Measurements from ENCODE around the gene CHCHD6. TPM values are rescaled to one million over a fixed set of nuclear protein-coding genes. Genes with fewer than 3 reads are reported as not detected.

CHCHD6 gene
- total and polyA plus RNA-seq, 2 donors: 10.5 to 14.2 TPM

DNA sequence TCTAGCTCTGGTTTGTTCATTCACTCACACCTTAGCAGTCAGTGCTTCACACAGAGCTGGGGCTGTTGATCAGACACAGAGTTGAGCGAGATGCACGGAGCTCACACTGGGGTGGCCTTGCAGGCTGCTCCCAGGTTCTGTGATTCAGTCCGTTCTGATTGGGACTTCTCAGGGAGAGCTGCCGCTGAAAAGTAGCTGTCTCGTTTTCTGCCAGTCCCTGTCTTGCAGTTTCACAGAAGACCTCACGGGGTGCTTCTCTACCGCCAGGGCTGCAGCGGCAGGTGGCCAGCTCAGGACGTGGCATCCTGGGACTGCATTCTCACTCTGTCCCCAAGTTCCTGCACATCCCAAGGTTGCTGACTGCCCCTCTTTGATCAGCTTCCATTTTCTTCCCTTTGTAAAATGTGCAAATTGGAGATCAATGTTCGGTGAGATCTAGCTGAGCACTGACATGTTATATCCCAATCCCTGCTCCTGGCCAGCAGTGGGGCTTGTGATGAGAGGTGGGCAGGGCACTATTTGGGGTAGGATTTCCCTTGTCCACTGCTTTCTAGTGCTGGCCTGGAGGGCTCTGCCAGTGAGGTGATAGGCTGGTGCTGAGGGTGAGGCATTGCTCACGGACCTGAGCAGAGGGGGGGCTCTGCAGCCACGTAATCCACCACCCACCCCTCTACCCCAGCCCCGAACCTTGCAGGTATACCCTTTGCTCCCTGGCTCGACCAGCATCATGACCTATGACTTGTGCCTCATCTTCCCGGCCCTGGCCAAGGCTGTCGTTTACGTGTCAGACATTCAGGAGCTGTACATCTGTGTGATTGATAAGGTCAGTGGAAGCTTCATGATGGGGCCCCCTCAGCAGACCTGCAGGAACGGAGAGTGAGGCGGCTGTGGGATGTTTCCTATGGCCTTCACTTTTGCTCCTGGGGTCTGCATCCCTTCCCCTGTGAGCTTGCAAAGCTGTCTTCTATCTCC is 43.8 kb upstream of the CHCHD6 start:
- WGBS: 87% methylated on average over 19 of the region's 19 CpGs
- no peak overlapping the region for H3K4me3 ChIP-seq (ENCODE audit: low read length in 2 of 2)
- H3K27ac ChIP-seq (ENCODE audit: low read depth in 1 of 2, low read length in 1 of 2): no peak overlapping the region
- peaks cover 0 to 13% of the 10 kb centered on the region in 2 donors for H3K4me1 ChIP-seq (ENCODE audit: control insufficient read depth in 2 of 2, insufficient read depth in 2 of 2, low read length in 2 of 2)
- no peaks in the 10 kb centered on the region for H3K36me3 ChIP-seq (ENCODE audit: control insufficient read depth in 2 of 2, insufficient read depth in 2 of 2, low read length in 1 of 2)
- peaks cover 0 to 26% of the 10 kb centered on the region in 2 donors for H3K9me3 ChIP-seq (ENCODE audit: control insufficient read depth in 2 of 2, insufficient read depth in 1 of 2, low read length in 1 of 2)
- no peaks in the 10 kb centered on the region for H3K27me3 ChIP-seq (ENCODE audit: control insufficient read depth in 2 of 2, insufficient read depth in 1 of 2, low read length in 1 of 2)
- no peak for DNase-seq (ENCODE audit: low read depth in 6 of 9, low spot score in 9 of 9)

DNA sequence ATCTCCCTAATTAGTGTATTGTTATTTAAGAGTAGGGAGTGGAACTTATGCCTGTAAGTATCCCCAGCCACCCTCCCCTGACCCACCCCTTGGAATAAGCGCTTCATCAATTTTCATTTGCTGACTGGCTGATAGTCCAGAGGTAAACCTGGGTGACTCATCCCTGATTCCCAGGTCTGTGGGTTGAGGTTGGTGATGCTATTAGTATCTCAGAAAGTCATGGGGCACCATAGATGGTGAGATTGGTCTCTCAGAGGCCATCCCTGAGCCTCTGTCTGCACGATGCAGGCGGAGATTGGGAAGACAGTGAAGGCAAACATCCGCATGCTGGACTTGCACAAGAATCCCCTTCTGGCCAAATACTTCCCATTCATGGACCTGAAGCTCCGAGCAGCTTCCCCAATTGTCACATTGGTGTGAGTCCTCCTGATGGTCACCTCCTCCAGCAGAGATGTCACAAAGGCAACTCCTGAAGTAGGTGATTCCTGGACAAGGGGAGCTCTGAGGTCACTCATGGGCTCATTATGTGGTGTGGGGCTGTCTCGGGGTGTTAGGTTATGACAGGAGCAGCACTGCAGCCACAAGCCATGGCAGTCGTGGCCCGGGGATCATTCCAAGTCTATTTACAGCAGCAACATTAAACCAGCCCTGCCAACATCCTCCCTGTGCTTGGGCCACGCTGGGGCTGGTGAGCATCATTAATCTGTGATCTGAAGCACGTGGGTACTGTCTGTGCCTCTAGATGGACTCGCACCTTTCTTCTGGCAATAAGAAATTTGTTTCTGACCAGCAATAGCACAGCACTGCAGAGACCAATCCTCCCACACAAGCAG is 42.3 kb upstream of the CHCHD6 start:
- WGBS: 94% methylated on average over 11 of the region's 11 CpGs
- Histone ChIP-seq H3K36me3 (ENCODE audit: control insufficient read depth in 2 of 2, insufficient read depth in 2 of 2, low read length in 1 of 2) (no peaks in the 10 kb centered on the region), H3K27ac (ENCODE audit: low read depth in 1 of 2, low read length in 1 of 2) (no peak overlapping the region), H3K4me3 (ENCODE audit: low read length in 2 of 2) (no peak overlapping the region), H3K4me1 (ENCODE audit: control insufficient read depth in 2 of 2, insufficient read depth in 2 of 2, low read length in 2 of 2) (peaks cover 0 to under 1% of the 10 kb centered on the region in 2 donors), H3K9me3 (ENCODE audit: control insufficient read depth in 2 of 2, insufficient read depth in 1 of 2, low read length in 1 of 2) (peaks cover 0 to 26% of the 10 kb centered on the region in 2 donors), H3K27me3 (ENCODE audit: control insufficient read depth in 2 of 2, insufficient read depth in 1 of 2, low read length in 1 of 2) (no peaks in the 10 kb centered on the region)
- DNase-seq (ENCODE audit: low read depth in 6 of 9, low spot score in 9 of 9): no peak

DNA sequence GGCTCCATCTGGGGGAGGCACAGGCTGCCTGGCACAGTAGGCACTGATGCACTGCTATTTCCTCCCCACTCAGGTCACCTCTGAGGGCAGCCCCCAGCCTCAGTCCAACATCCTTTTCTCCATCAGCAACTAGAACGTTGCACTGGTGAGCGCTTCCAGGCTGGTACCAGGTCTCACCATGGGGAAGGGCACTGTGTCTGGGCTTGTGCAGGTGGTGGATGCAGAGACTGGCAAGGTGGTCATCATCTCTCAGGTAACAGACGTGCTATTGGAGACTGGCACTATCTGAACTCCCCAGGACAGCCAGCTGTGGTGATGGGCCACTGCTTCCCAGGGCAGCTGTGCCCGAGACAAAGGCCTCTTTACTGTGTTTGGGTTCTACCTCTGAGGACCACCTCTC is 40.8 kb upstream of the CHCHD6 start:
- H3K27me3 ChIP-seq (ENCODE audit: control insufficient read depth in 2 of 2, insufficient read depth in 1 of 2, low read length in 1 of 2): no peaks in the 10 kb centered on the region
- H3K36me3 ChIP-seq (ENCODE audit: control insufficient read depth in 2 of 2, insufficient read depth in 2 of 2, low read length in 1 of 2): no peaks in the 10 kb centered on the region
- no peak overlapping the region for H3K27ac ChIP-seq (ENCODE audit: low read depth in 1 of 2, low read length in 1 of 2)
- H3K4me1 ChIP-seq (ENCODE audit: control insufficient read depth in 2 of 2, insufficient read depth in 2 of 2, low read length in 2 of 2): no peaks in the 10 kb centered on the region
- no peak overlapping the region for H3K4me3 ChIP-seq (ENCODE audit: low read length in 2 of 2)
- peaks cover 0 to 21% of the 10 kb centered on the region in 2 donors for H3K9me3 ChIP-seq (ENCODE audit: control insufficient read depth in 2 of 2, insufficient read depth in 1 of 2, low read length in 1 of 2)
- 94% methylated on average over 4 of the region's 4 CpGs for WGBS
- DNase-seq (ENCODE audit: low read depth in 6 of 9, low spot score in 9 of 9): no peak

DNA sequence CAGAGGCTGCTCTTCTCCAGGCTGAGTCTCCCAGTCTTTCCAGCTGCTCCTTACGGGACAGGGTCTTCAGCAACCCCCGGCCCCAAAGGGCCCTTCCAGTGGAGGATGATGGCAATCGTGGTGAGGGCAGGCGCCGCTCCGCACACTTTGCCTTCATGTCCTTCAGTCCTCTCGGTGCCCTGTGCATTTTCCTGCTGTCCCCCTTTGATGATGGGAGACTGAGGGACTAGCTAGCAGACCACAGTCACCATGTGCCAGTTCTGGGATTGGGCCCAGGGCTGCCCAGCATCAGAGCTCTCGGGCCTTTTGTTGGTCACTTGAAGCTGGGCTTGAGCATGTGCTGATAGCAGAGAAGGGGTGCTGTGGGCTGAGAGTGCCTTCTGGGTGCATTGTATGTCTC is 40.3 kb upstream of the CHCHD6 start:
- Histone ChIP-seq H3K27ac (ENCODE audit: low read depth in 1 of 2, low read length in 1 of 2) (no peak overlapping the region), H3K9me3 (ENCODE audit: control insufficient read depth in 2 of 2, insufficient read depth in 1 of 2, low read length in 1 of 2) (peaks cover 0 to 16% of the 10 kb centered on the region in 2 donors), H3K27me3 (ENCODE audit: control insufficient read depth in 2 of 2, insufficient read depth in 1 of 2, low read length in 1 of 2) (no peaks in the 10 kb centered on the region), H3K4me1 (ENCODE audit: control insufficient read depth in 2 of 2, insufficient read depth in 2 of 2, low read length in 2 of 2) (no peaks in the 10 kb centered on the region), H3K4me3 (ENCODE audit: low read length in 2 of 2) (no peak overlapping the region), H3K36me3 (ENCODE audit: control insufficient read depth in 2 of 2, insufficient read depth in 2 of 2, low read length in 1 of 2) (no peaks in the 10 kb centered on the region)
- DNase-seq (ENCODE audit: low read depth in 6 of 9, low spot score in 9 of 9): no peak
- WGBS: 98% methylated on average over 8 of the region's 8 CpGs

DNA sequence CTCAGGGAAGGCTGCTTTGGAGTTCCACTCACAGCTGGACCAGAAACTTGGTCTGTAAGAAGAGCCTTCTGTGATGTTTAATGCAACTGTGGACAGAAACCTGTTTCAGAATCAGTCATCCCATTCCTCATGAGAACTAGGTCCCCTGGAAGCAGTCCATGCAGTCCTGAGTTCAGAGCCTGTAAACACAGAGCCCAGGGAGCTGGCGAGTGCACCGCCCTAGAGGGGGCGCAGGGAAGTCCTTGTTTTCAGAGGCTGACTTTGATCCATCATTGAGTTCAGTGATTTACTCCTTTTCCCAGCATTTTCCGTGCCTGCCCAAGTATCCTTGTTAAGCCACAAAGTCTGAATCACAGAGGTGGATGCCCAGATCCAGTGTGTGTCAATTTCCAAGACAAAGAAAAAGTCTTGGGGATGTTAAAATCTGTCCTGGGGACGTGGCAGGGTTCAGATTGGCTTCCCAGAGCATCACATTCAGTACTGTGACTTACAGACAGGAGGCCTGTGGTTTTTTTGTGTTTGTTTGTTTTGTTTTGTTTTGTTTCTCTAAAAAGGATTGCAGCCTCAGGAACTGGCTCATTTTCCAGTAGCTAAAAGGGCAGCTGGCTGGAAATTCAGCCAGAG is 39.3 kb upstream of the CHCHD6 start:
- H3K4me1 ChIP-seq (ENCODE audit: control insufficient read depth in 2 of 2, insufficient read depth in 2 of 2, low read length in 2 of 2): no peaks in the 10 kb centered on the region
- no peak overlapping the region for H3K27ac ChIP-seq (ENCODE audit: low read depth in 1 of 2, low read length in 1 of 2)
- H3K27me3 ChIP-seq (ENCODE audit: control insufficient read depth in 2 of 2, insufficient read depth in 1 of 2, low read length in 1 of 2): no peaks in the 10 kb centered on the region
- H3K4me3 ChIP-seq (ENCODE audit: low read length in 2 of 2): no peak overlapping the region
- DNase-seq (ENCODE audit: low read depth in 6 of 9, low spot score in 9 of 9): no peak
- 91% methylated on average over 5 of the region's 5 CpGs for WGBS
- H3K36me3 ChIP-seq (ENCODE audit: control insufficient read depth in 2 of 2, insufficient read depth in 2 of 2, low read length in 1 of 2): no peaks in the 10 kb centered on the region
- H3K9me3 ChIP-seq (ENCODE audit: control insufficient read depth in 2 of 2, insufficient read depth in 1 of 2, low read length in 1 of 2): peaks cover 0 to 9% of the 10 kb centered on the region in 2 donors

DNA sequence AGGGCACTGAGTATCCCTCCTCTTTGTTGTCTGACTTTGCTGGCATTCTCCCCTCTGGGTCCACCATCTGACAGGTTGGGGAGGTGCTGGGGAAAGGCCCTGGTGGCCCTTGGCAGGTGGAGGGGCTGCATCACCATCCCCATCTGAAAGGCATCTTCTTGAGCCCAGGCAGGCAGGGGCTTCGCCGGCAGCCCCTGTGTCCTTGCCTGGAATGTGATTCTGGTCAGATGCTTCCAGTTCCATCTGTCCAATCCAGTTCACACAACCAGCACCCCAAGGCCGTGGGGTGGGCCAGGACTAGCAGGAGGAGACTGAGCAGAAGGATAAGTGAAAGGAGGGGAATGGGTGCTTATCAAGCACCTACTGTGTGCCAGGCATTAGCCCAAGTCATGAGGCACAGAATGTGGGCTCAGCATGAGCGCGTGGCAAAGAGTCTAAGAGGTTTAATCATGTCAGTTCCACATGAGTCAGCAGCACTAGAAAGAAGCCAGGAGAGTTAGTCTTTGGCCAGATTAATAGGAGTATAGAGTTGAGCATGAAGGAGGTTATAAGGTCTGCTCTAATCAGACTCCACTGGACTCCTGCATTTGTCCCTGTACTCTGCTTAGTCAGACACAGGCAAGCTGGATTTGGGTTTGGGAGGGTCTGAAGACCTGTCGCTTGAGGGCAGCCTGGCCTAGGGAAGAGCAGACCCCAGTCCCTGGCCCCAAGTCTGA is 38.7 kb upstream of the CHCHD6 start:
- WGBS: 97% methylated on average over 6 of the region's 6 CpGs
- H3K4me1 ChIP-seq (ENCODE audit: control insufficient read depth in 2 of 2, insufficient read depth in 2 of 2, low read length in 2 of 2): no peaks in the 10 kb centered on the region
- no peaks in the 10 kb centered on the region for H3K27me3 ChIP-seq (ENCODE audit: control insufficient read depth in 2 of 2, insufficient read depth in 1 of 2, low read length in 1 of 2)
- no peak for DNase-seq (ENCODE audit: low read depth in 6 of 9, low spot score in 9 of 9)
- H3K4me3 ChIP-seq (ENCODE audit: low read length in 2 of 2): no peak overlapping the region
- H3K36me3 ChIP-seq (ENCODE audit: control insufficient read depth in 2 of 2, insufficient read depth in 2 of 2, low read length in 1 of 2): no peaks in the 10 kb centered on the region
- H3K9me3 ChIP-seq (ENCODE audit: control insufficient read depth in 2 of 2, insufficient read depth in 1 of 2, low read length in 1 of 2): peaks cover 0 to 3% of the 10 kb centered on the region in 2 donors
- no peak overlapping the region for H3K27ac ChIP-seq (ENCODE audit: low read depth in 1 of 2, low read length in 1 of 2)

DNA sequence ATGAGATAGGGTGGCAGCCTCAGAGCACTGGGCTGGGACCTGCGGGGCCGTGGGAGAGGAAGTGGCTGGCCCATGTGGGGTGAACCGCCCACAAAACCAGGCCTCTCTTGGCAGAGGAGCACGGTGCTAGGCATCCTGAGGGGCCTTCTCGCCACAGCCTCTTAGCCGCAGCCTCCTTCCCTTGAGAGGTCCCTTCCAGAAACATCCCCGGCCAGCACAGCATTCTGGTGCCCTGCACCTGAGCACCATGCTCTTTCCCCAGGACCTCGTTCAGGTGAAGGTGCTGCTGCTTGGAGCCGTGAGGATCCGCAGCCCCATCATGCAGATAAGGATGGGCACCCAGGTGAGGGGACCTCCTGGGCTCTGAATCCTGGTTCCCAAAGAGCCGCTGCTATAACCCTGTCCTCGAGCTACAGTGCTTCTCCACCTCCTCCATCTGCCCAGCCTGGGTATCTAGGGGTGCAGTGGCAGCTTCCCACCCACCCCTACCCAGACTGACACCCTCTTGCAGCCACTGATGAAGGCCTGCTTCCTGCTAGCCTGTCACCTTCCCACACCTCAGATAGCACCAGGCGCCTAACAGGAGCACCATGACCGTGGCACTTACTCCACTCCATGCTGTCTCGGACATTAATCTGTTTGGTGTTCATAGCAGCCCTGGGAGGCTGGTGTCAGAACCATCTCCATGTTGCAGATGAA is 37.9 kb upstream of the CHCHD6 start:
- Histone ChIP-seq H3K9me3 (ENCODE audit: control insufficient read depth in 2 of 2, insufficient read depth in 1 of 2, low read length in 1 of 2) (no peaks in the 10 kb centered on the region), H3K36me3 (ENCODE audit: control insufficient read depth in 2 of 2, insufficient read depth in 2 of 2, low read length in 1 of 2) (no peaks in the 10 kb centered on the region), H3K4me3 (ENCODE audit: low read length in 2 of 2) (no peak overlapping the region), H3K27ac (ENCODE audit: low read depth in 1 of 2, low read length in 1 of 2) (no peak overlapping the region), H3K4me1 (ENCODE audit: control insufficient read depth in 2 of 2, insufficient read depth in 2 of 2, low read length in 2 of 2) (no peaks in the 10 kb centered on the region), H3K27me3 (ENCODE audit: control insufficient read depth in 2 of 2, insufficient read depth in 1 of 2, low read length in 1 of 2) (no peaks in the 10 kb centered on the region)
- no peak for DNase-seq (ENCODE audit: low read depth in 6 of 9, low spot score in 9 of 9)
- WGBS: 79% methylated on average over 15 of the region's 15 CpGs
